ENCODE data around the gene SLC10A7. TPM values are rescaled to one million over a fixed set of nuclear protein-coding genes. Genes with fewer than 3 reads are reported as not detected.

The SLC10A7 gene
- total and polyA plus RNA-seq, 10 of the 15 experiments (the other 5 are each of a cell fraction or from before 2014, with no cell fraction given), result 4.6 to 23.7 (median 15.6) TPM

DNA sequence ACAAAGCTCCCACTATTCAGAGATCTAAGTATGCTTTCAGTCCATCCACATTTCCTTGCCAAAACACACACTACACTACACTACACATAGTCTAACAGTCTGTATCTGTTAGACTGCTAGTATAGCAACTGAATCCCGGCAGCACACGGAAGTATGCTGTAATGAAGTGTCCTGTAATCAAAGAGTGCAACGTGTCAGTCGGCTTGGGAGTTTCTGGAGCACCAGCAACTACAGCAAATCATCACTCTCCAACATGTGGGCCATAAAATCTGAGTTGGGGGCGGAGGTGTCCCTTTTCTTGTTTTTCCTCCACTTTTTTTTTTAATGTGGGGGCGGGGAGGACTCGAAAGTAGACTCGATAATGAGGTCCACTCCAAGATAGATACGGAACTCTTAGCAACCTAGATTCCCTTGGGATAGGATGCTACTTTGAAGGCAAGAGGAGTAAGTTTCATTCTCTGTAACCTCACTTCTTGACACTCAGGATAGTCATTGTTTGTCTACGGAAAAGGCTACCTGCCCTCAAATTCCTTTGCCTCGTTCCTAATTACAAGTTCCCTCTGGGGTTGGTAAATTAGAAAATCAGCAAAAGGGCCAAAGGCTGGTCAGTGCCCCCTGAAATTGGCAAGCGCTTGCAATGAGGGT, 722 bp downstream of the SLC10A7 start:
- DNase-seq (ENCODE audit: low read depth, low spot score) (peak; percentile 32), FAIRE-seq (no peak), ATAC-seq (peak; percentile 71)
- H3K27me3 ChIP-seq (replicated peaks in 1 of 2; ENCODE audit: control insufficient read depth in 2 of 2, insufficient read depth in 2 of 2, low read length in 1 of 2), result no peaks in the 10 kb centered on the region
- peak overlapping the region; percentile 97 for H2AFZ ChIP-seq (ENCODE audit: control insufficient read depth, low read depth, low read length)
- intact Hi-C loops (cut with micrococcal nuclease; ENCODE audit: unreplicated experiment), result loop anchor here (2.0 to 10.0 kb wide), 4 partner anchors 64 to 426 kb away; no protein-coding TSS in a partner anchor
- RAD21 ChIA-PET (ENCODE audit: unreplicated experiment), result interaction anchor here (0.9 to 3.0 kb wide), 6 partner anchors 35 to 245 kb away, joined by 3 to 13 read pairs (median 4); no protein-coding TSS in a partner anchor
- H3K4me1 ChIP-seq (ENCODE audit: control insufficient read depth, insufficient read depth, low read length), result no peaks in the 10 kb centered on the region
- H3K9me3 ChIP-seq (replicated peaks; ENCODE audit: control insufficient read depth, insufficient read depth, low read length), result no peaks in the 10 kb centered on the region
- peak; percentile 35; the same call in 1 of the 2 replicates for TF ChIP-seq ATF7 (IDR thresholded peaks at IDR 0.05; ENCODE audit: low read depth)
- no peak for TF ChIP-seq YY1 (IDR thresholded peaks at IDR 0.05; ENCODE audit: low read depth, low read length)
- TF ChIP-seq EED (IDR thresholded peaks at IDR 0.05; ENCODE audit: low read depth), result peak; percentile 23; the same call in 1 of the 2 replicates
- no peak for TF ChIP-seq BACH1 (IDR thresholded peaks at IDR 0.05; ENCODE audit: borderline replicate concordance)
- peak; percentile 43; the same call in 1 of the 2 replicates for TF ChIP-seq POLR2A (IDR thresholded peaks at IDR 0.05; ENCODE audit: low read depth, low read length)
- TF ChIP-seq IKZF2 (IDR thresholded peaks at IDR 0.05), result 0 out of 4 replicates have a peak, but pooled peaks of 1 of the 2 experiments have one; percentile 16
- no peak for TF ChIP-seq RFX5 (IDR thresholded peaks at IDR 0.05; ENCODE audit: low read depth, low read length)
- 0 out of 3 replicates have a peak, but pooled peaks of 1 of the 2 experiments have one; percentile 24 for TF ChIP-seq EGR1 (IDR thresholded peaks at IDR 0.05; ENCODE audit: borderline replicate concordance in 1 of 2, low read depth in 2 of 2, low read length in 2 of 2)
- no peak for TF ChIP-seq HDAC6 (IDR thresholded peaks at IDR 0.05; ENCODE audit: unreplicated experiment)
- no peak for TF ChIP-seq SREBF1 (IDR thresholded peaks at IDR 0.05; ENCODE audit: low read length)
- 0 out of 2 replicates have a peak, but pooled peaks have one; percentile 15 for TF ChIP-seq RB1 (IDR thresholded peaks at IDR 0.05; ENCODE audit: borderline replicate concordance)
- TF ChIP-seq IRF4 (IDR thresholded peaks at IDR 0.05; ENCODE audit: low read depth, low read length), result no peak
- TF ChIP-seq, protein P1, sequence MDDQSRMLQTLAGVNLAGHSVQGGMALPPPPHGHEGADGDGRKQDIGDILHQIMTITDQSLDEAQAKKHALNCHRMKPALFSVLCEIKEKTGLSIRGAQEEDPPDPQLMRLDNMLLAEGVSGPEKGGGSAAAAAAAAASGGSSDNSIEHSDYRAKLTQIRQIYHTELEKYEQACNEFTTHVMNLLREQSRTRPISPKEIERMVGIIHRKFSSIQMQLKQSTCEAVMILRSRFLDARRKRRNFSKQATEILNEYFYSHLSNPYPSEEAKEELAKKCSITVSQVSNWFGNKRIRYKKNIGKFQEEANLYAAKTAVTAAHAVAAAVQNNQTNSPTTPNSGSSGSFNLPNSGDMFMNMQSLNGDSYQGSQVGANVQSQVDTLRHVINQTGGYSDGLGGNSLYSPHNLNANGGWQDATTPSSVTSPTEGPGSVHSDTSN (IDR thresholded peaks at IDR 0.05; ENCODE audit: insufficient replicate concordance, low read depth, low read length), result no peak
- no peak for TF ChIP-seq ZZZ3 (IDR thresholded peaks at IDR 0.05; ENCODE audit: control insufficient read depth, insufficient read length, low read depth)
- TF ChIP-seq STAT3 (IDR thresholded peaks at IDR 0.05; ENCODE audit: low read depth, low read length), result no peak
- TF ChIP-seq ZNF384 (IDR thresholded peaks at IDR 0.05; ENCODE audit: borderline replicate concordance, low read depth, low read length), result 0 out of 2 replicates have a peak, but pooled peaks have one; percentile 7
- TF ChIP-seq, protein P2, sequence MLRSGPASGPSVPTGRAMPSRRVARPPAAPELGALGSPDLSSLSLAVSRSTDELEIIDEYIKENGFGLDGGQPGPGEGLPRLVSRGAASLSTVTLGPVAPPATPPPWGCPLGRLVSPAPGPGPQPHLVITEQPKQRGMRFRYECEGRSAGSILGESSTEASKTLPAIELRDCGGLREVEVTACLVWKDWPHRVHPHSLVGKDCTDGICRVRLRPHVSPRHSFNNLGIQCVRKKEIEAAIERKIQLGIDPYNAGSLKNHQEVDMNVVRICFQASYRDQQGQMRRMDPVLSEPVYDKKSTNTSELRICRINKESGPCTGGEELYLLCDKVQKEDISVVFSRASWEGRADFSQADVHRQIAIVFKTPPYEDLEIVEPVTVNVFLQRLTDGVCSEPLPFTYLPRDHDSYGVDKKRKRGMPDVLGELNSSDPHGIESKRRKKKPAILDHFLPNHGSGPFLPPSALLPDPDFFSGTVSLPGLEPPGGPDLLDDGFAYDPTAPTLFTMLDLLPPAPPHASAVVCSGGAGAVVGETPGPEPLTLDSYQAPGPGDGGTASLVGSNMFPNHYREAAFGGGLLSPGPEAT (IDR thresholded peaks at IDR 0.05; ENCODE audit: low read depth), result 0 out of 2 replicates have a peak, but pooled peaks have one; percentile 2
- 0 out of 2 replicates have a peak, but pooled peaks have one; percentile 22 for TF ChIP-seq FOXM1 (IDR thresholded peaks at IDR 0.05; ENCODE audit: low read depth, low read length)
- no peak for TF ChIP-seq KAT2A (conservative IDR thresholded peaks at IDR 0.05; ENCODE audit: control insufficient read depth, low read depth, low read length)
- SMC1A ChIA-PET (ENCODE audit: uncharacterized antibody, unreplicated experiment), result interaction anchor here (0.6 to 2.5 kb wide), 6 partner anchors 16 to 246 kb away, joined by 3 to 9 read pairs (median 5); no protein-coding TSS in a partner anchor
- POLR2A ChIA-PET, result interaction anchor here (0.8 to 1.8 kb wide), 2 partner anchors 175 to 248 kb away, joined by 4 read pairs; no protein-coding TSS in a partner anchor
- CTCF ChIA-PET, result interaction anchor here (0.6 to 1.8 kb wide), 3 partner anchors 77 to 188 kb away, joined by 3 to 11 read pairs (median 3); no protein-coding TSS in a partner anchor
- H3K4me2 ChIP-seq (ENCODE audit: control insufficient read depth, insufficient read depth), result peak overlapping the region; percentile 79
- H3K4me3 ChIP-seq, result peak overlapping the region; percentile 98
- H3K27ac ChIP-seq (ENCODE audit: control insufficient read depth, insufficient read depth), result peak overlapping the region; percentile 88
- in situ Hi-C loops (cut with MboI), result no loop called here
- BruUV-seq (replicated peaks), result TSS peak; percentile 85
- H3K79me2 ChIP-seq (ENCODE audit: control insufficient read depth, insufficient read depth, low read length), result peaks cover 44% of the 10 kb centered on the region
- H3K36me3 ChIP-seq (ENCODE audit: control insufficient read depth in 2 of 2, insufficient read depth in 2 of 2, low read length in 1 of 2), result peaks cover 0 to 2% of the 10 kb centered on the region in 2 experiments; a peak in 1 of 4 replicates
- H3K9ac ChIP-seq (ENCODE audit: control insufficient read depth, insufficient read depth, low read length), result peak overlapping the region; percentile 86
- no peaks in the 10 kb centered on the region for H4K20me1 ChIP-seq (ENCODE audit: control insufficient read depth, insufficient read depth)
- 1% methylated on average over 12 of the region's 12 CpGs for WGBS (ENCODE audit: insufficient coverage, insufficient replicate concordance, low lambda C conversion rate, missing lambda C conversion rate)
